Fibroblast of skin of back (primary cell): ENCODE results near the gene HEXD.

Source experiments
- DNase-seq: peaks from one replicate; pipeline ENCODE4 v3.0.0-alpha.2; 2013

The HEXD gene

GRCh38 chr17:82415336-82415735, 2.8 kb upstream of the HEXD start:
- DNase-seq = no peak

- no peak for DNase-seq
Measured at GRCh38 chr17:82415786-82416185, 2.4 kb upstream of the HEXD start.

DNA sequence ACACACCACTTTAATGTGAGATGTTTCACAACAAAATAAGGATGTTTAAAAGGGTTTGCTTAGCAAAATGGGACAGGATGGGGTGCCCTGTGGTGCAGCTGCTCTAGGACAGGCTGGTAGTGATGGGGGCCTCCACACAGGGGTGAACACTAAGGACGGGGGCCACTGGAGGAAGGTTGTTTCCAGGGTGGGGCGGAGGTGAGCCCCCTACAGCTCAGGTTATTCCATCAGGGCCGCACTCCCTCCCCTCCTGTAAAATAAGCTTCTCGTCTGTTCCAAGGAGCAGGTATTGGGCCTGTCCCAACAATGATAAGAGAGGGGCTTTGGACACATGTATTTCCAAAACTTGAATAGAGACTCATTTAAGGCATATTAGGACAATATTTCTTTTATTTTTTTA, 1.9 kb upstream of the HEXD start:
- no peak for DNase-seq

GRCh38 chr17:82416771-82417170, 1.4 kb upstream of the HEXD start:
- no peak for DNase-seq

DNA sequence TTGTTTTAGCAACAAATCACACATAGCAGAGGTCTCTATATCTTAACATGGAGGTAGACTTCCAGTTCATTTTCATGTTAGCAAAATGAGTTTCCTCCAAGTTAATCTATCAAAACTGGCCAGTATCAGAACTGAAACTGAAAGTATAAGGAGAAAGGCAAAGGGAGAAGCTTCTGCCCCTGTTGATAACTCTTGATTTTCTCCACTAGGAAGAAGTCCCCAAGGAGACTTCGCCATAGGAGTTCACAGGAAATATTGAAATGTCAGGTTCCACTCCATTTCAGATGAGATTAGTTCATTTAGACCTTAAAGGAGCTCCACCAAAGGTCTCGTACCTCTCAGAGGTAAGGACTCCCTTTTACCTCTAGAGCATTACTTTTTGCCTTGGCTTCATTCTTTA, 1.4 kb downstream of the HEXD start:
- no peak for DNase-seq

GRCh38 chr17:82424001-82424862, 6.1 kb downstream of the HEXD start:
- peak; percentile 40 for DNase-seq

DNA sequence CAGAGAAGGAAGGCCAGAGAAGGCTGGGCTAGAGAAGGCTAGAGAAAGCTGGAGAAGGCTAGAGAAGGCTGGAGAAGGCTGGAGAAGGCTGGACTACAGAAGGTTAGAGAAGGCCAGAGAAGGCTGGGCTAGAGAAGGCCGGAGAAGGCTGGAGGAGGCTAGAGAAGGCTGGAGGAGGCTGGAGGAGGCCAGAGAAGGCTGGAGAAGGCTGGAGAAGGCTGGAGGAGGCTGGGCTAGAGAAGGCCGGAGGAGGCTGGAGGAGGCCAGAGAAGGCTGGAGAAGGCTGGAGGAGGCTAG, 6.7 kb downstream of the HEXD start:
- no peak for DNase-seq

DNA sequence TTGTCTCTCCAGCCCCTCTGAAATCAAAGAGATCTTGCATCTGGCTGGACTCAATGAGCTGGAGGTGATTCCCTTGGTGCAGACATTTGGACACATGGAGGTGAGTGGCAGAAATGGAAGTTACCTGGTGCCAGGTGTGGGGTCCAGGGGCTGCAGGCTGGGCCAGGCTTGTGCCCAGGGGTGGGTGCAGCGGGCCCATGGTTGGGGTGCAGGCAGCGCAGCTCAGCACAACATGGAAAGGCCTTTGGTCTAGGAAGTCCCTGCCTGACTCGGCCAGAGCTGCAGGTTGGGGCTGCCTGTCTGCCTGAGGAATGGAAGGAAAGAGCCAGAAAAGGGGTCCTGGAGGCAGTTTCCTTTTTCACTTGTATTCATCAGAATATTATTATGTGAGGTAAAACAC, 10.4 kb downstream of the HEXD start:
- no peak for DNase-seq

- DNase-seq = no peak
Measured at GRCh38 chr17:82429824-82430223, 11.7 kb downstream of the HEXD start.

DNA sequence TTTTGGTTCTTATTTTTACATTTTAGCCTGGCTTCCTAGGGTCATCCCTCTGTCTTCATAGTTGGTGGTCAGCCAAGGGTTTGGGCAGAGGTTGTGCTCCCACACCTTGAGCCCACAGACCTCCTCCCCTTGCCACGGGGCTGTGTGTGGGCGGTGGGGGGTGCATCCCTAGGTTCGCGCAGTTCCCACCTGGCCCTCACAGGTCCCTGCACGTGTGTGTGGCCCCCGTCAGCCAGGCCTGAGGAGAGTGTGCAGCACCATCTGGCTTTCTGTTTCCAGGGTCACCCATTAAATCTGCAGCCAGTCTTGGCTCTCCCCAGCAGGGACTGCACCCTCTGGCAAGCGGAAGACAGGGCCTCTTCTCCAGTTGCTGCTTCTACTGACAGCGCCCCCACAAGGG, 13.9 kb downstream of the HEXD start:
- no peak for DNase-seq

DNA sequence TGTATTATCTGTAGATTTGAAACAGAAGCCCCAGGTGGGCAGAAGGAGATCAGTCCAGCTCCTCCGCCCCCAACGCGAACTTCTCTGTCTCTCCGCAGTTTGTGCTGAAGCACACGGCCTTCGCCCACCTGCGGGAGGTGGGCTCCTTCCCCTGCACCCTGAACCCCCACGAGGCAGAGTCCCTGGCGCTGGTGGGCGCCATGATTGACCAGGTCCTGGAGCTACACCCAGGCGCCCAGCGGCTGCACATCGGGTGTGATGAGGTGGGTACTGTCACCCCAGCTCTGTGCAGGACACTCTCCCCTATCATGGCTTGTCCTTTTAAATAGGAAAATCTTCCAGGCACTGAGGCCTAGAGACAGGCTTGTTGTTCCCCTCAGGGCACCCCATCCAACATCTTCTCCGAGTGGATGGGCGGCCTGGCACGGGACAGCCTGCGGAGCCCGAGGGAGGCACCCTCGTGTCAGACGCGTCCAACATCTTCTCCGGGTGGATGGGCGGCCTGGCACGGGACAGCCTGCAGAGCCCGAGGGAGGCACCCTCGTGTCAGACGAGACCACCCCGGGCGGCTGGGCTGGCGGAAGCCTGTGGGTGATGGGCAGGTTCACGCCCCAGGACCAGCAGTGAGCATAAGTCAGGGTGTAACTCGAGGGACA, 15.5 kb downstream of the HEXD start:
- no peak for DNase-seq

DNA sequence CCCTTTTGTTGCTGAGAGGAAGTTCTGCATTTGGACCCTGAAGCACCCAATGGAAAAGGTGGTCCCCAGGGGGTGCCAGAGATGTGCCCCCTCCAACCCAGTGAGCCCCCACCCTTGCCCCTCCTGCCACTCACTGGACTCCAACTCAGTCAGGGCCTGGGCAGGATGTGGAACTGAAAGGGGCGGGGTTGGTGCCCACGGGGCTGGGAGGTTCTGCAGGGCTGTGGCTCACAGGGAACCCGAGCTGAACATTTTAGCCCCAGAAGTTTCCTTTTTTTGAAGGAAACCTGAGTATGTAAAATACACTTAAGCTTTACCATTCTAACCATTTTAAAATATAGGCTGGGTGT, 16.0 kb downstream of the HEXD start:
- no peak for DNase-seq

GRCh38 chr17:82435103-82435502, 17.0 kb downstream of the HEXD start:
- no peak for DNase-seq

- no peak for DNase-seq
Measured at GRCh38 chr17:82435601-82436583, 17.7 kb downstream of the HEXD start.

DNA sequence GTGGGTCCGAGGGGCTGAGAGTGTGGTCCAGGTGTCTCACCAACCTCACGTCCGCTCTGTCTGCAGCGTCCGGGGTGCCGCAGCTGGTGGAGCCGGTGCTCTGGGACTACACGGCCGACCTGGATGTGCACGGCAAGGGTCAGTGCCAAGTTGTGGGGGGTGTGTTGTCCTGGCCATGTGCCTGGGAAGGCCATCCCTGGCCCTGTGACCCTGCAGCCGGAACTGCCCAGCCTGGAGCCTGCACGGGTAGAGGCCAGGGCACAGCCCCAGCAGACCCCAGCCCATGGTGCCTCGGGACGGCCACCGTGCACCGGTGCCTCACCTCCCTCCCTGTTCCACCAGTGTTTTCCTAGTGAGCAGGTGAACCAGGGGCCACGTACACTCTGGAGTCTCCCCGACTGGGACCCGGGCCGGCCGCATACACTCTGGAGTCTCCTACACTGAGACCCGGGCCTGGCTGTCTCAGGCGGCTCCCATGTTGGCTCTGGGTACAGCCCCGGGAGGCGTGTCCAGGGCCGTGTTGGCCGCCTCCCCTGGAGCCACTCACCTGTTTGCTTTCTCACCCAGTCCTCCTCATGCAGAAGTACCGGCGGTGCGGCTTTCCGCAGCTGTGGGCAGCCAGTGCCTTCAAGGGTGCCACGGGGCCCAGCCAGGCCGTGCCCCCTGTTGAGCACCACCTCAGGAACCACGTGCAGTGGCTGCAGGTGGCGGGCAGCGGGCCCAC, 18.6 kb downstream of the HEXD start:
- no peak for DNase-seq

DNA sequence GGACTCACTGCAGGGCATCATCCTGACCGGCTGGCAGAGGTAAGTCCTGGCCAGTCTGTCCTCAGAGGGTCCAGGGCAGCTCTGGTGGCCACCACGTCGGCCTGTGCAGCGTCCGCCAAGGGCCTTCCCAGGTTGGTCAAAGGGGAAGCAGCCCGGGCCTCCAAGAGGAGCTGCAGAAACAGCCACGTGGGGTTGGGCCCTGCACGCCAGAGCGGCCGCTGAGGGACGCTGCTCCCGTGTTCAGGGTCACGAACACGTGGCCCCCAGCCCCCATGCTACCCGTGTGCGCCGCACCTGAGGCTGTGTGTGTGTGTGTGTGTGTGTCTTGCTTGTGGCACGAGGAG, 19.1 kb downstream of the HEXD start:
- DNase-seq = no peak

- no peak for DNase-seq
Measured at GRCh38 chr17:82438401-82439193, 20.4 kb downstream of the HEXD start.

- no peak for DNase-seq
Measured at GRCh38 chr17:82439194-82439828, 21.2 kb downstream of the HEXD start.

GRCh38 chr17:82439829-82440365, 21.8 kb downstream of the HEXD start:
- DNase-seq = no peak

DNA sequence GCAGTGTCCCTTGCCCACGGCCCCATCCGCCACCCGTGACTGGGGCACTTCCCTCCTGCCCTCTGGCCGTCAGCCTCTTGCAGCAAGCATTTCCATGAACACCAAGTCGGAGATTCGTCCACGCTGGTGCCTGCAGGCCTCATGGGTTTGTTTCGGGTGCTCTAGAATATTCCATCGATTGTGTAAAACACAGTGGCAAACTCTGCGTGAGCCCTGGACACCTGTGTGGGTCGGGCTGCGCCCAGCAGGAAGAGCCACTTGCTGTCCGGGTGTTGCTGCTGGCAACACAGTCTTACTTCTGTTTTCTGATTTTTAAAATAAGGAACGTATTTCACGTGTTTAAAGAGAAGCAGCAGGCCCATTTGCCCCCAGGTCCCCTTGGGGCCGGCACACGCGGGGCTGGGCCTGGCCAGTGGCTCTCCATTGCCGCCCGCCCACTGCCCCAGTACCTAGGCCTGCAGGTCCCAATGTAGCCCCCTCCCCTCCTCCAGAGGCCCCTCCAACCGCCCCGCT, 22.4 kb downstream of the HEXD start:
- no peak for DNase-seq
